Measurements from ENCODE around the gene MAST4.

Gene MAST4

GRCh38 chr5:66606713-66607112 is 10.5 kb downstream of the MAST4 start:
- no peak for DNase-seq

DNA sequence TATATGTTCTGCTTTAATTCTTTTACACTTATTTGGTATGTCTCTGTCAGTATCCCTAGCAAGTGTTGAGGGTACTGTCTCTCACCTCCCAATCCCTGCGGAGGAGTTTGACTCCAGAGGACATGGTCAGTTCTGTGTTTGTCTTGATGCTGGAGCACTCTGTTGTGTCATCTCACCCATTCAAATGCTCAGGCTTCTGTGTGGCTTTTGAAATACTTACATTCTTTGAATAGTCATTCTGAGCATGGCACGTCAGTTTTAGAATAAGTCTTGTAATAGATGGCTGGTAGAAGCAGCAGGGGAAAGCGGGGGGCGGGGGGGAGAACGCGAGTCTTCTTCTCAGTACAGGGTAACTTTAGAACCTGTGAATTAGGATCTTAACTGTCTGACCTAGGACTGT is 12.3 kb downstream of the MAST4 start:
- no peak for DNase-seq

GRCh38 chr5:66609615-66610014 is 13.4 kb downstream of the MAST4 start:
- DNase-seq, result no peak

DNA sequence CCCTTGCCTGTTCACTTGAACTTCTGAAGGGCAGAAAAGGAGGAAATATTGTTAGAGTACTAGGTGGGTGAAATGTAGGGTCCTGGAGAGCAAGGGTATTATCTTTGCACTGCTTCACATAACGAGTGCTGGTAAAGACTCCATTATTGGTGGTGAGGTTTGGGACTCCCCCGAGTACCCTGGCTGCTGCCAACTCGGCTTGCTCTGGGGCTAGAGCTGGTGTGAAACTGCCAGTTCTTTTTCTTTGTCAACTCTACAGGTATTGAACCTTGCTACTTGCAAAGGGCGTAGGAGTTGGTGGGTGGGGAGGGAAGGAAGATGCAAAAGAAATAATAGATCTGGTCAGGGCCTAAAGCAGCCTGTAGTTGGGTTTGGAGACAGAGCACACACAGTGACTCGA is 16.0 kb downstream of the MAST4 start:
- DNase-seq, result no peak

- DNase-seq, result no peak
Measured at GRCh38 chr5:66615136-66615535, 18.9 kb downstream of the MAST4 start.

GRCh38 chr5:66615894-66616293 is 19.7 kb downstream of the MAST4 start:
- DNase-seq, result no peak

DNA sequence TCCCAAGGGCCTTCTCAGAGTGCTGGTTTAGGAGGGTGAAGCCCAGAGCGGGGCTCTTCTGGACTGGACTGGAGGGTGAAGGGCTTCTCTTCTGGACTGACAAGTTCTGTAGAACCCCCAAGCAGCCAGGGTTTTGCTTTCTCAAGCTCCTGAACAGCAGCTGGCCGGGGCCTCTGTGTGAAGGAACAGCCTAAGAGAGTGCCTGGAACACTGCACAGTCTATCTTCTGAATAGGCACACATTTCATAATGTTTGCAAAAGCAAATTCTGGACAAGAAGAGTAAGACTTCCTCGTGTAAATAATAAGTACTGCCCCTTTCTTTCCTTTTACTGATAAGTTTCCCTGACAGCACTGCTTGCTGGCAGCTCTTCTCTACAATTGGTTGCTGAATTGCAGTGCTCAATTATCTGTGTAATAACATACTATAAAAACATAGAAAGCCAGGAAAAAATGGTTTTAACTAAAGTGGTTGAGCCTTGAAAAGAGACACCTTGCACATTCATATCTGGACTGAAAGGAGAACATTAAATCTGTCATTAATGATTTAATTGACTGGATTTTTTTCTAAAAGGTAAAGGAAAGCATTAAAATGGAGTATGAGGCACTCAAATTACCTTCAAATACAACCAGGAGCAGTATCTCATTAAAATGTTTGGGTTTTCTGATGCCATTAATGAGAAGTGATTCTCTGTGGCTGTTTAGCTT is 20.5 kb downstream of the MAST4 start:
- DNase-seq, result no peak

DNA sequence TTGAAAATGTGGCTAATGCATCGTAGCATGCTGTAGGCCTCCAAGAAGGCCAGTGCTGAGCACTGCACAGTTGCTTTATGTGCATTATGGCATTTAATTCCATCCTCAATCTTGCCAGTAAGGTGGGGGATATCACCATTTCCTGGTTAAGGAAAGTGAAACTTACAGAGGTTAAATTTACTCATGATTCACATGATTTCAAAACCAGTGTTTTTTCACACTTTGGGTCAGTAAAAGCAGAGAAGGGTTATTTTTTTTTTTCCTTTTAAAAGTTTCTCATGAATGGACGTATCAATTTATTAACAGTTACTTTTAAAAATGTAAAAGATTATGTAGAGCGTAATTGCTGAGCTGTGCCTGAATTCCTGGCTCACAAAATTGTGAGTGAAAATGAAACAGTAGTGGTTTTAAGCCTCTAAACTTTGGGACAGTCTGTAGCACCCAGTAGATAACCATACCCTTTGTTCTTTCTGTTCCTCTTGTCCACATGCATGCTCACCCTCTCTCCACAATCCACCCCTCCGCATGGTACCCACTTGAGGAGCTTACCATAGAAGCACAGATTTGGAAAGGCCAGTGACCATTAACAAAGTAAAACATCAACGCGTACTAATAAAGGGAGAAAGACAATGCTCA is 21.2 kb downstream of the MAST4 start:
- no peak for DNase-seq

- no peak for DNase-seq
Measured at GRCh38 chr5:66617991-66618768, 22.0 kb downstream of the MAST4 start.

GRCh38 chr5:66620711-66621110 is 24.5 kb downstream of the MAST4 start:
- DNase-seq, result no peak

DNA sequence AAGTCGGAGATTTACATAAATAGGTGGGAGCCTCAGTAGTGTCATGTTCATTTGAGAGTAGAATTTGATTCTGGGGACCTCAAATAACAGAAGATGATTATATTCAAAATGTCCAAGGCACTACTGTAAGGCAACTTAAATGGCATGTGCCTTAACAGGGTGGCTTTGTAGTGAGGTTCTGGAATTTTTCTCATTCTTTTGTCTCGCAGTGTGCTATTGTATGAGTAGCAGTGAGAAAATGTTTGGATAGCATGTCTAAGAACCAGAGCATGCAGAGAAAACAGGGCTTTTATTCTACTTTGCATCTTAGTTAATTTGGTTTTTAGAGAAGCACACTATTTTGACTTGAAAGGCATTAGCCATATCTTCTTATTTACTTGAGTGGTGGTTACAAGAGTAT is 25.0 kb downstream of the MAST4 start:
- DNase-seq, result no peak

GRCh38 chr5:66621736-66622135 is 25.5 kb downstream of the MAST4 start:
- DNase-seq, result no peak

GRCh38 chr5:66628561-66628960 is 32.4 kb downstream of the MAST4 start:
- DNase-seq, result no peak

- DNase-seq, result no peak
Measured at GRCh38 chr5:66629446-66629845, 33.3 kb downstream of the MAST4 start.

DNA sequence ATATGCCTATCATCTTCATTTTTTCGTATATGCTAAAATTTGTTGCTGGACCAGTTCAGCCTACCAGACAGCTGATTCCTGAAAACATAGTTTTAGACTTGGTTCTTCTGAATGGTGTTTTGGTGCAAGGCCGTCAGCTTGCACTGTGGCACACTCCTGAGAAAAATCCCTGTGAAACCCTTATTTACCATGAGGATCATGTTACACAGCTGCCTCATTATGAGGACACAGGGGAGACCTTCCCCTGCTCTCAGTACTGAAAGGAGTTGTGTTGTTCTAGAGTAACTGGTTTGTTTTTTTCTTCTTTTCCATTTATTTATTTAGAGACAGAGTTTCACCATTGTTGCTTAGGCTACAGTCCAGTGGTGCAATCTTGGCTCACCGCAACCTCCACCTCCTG is 37.6 kb downstream of the MAST4 start:
- no peak for DNase-seq

- no peak for DNase-seq
Measured at GRCh38 chr5:66634601-66635000, 38.4 kb downstream of the MAST4 start.

DNA sequence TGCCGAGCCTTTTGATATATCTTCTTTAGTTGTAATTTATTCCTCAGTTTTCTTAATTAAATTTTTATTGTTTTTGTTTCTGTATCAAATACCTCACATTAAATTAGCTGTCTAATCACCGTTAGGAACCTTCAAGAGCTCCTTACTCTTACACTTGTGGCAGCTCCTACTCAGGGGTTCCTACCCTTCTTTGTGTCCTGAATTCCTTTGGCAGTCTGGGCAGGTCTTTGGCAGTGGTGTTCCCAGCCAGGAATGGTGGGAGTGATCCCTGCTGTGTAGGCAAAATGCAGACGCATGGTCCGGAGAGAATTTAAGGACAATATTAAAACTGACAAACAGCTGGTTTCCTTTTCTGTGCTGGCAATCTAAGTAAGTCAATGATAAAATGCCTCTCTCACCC is 41.8 kb downstream of the MAST4 start:
- no peak for DNase-seq

DNA sequence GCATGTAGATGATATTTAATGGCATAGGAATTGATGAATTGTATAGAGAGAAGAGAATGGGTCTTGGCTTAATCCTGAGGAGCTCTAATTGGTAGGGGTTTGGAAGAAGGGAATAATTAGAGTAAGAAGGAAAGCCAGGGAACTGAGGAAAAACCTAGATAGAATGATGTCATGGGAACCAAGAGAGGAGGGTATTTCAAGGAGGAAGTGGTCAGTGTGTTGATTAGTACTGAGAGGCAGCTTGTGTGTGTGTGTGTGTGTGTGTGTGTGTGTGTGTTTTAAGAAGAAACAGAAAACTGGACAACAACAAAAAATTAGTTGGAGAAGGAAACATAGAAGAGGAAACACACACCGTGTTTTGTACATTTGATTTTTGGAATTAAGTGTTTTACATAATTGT is 42.8 kb downstream of the MAST4 start:
- DNase-seq, result no peak

DNA sequence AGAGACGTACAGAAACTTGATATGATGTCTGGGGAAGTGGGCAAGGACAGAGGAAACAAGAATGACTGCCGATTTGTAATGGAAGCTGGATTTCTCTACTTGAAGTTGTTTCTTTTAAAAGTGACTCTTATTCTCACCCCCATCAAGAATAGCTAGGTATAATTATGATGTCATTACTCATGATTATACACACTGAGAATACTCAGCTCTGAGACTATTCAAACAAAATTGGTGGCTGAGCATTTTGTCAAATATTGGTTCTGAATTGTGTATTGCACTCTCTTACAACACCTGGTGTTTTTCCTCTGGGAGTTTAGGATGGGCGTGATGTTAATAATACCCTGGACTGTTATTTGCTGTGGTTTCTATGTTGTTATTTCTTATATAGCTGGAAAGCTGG is 46.3 kb downstream of the MAST4 start:
- DNase-seq, result no peak

DNA sequence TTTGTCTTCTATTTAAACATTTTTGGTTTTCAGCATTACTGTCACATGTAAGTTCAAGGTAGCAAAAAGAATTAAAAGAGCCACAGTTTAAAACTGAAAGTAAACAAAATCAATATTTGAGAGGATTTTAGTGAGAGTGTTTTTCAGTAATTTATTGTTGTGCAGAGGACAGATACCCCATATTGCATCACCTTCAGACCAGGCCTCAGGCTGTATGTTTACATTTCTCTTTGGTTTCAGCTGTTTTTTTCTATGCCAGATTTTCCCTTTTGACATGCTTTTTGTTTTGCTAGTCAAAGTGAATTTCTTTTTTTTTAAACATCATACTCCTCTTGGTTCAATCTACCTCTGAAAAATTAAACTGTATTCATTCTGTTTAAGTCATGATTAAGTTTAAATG is 47.2 kb downstream of the MAST4 start:
- no peak for DNase-seq

GRCh38 chr5:66644111-66644510 is 47.9 kb downstream of the MAST4 start:
- DNase-seq, result no peak

DNA sequence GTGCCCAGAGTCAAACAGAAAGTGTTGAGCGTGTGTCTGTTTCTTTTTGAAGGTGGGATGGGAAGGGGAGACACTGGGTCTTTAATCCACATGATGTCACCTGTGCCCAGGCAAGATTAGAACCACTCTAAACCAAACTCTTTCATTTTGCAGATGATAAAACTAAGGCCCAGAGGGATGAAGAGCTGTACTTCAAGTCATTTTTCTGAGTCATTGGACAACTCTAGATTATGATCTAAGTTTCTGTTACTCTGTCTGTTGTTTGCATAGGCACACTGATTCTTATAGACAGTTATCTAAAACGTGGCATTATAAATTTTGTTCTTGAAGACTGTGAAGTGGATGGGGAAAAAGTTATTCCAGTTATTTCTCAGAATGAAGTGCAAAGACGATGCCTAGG is 48.8 kb downstream of the MAST4 start:
- no peak for DNase-seq

DNA sequence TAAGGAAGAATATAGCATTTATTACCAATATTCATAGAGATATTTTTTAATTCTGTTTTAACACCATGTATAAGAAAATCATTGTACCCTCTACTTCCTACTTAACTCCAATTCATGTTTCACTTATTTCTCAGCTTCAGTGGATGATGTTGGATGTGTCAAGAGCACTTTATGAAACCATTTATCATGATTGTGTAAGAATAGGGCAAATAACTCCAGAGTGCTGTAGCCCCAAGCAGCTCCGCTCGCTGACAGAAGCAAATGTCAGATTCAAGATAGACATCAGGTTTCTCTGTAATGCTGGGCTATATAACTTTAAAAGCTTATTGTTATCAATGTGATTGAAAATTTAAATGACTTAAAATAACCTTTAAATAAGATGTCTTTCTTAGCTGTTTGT is 50.4 kb downstream of the MAST4 start:
- DNase-seq, result no peak

DNA sequence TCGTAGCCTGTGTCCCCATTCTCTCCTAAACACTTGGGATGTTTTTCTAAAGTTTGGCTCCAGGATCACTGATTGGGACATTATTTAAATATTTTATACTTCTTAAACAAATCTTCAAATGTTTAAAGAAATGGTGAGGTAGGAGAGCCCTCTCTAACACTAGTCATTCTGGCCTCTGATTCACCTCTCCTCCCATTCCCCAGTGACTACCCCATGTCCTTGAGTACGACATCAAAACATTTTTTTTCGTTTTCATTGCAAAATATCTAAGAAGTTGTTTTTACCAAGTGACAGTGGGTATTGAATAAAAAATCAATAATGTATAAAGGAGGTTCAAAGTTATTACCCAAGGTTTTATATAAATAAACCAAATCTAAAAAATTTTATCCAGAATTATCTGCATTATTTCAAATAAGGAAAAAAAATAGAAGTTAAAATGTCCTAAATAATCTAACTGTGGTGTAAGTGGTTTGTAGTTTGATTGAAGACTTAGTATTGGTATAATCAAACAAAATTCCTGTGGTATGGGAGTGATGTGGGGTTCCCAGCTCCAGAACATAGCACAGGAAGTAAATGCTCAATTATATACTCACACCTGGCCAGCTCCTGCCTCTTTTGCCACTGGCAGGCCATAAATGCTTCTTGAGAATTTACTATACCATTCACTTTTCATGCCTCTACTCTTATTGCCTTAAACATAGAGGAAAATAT is 51.1 kb downstream of the MAST4 start:
- no peak for DNase-seq
